Gastrocnemius medialis (tissue), 4 donors: ENCODE measurements around the gene ALKBH4.
"Not testable (repeated sequence)": the region's sequence is repeated elsewhere in the genome, so short reads cannot be mapped to it uniquely, and the experiment has no call there.

Experiments
- CTCF ChIP-seq, 5 experiments: fragments of 450-650 bp in 3 of 5; fragments of 200-600 bp in 2 of 5; sonication (generic) in 2 of 5; IDR thresholded peaks in 4 of 5; conservative IDR thresholded peaks in 1 of 5; 1 replicate in 4 of 5; 2 replicates in 1 of 5; pipeline ENCODE4 v1.5.1; 2016 to 2019; ENCODE audit warnings: antibody characterized with exemption in 5 of 5, mild to moderate bottlenecking in 3 of 5, moderate library complexity in 3 of 5
- POLR2A ChIP-seq, 2 donors: fragments of 450-650 bp; IDR thresholded peaks; one replicate each; pipeline ENCODE4 v1.6.1; 2017; ENCODE audit warnings: antibody characterized with exemption in 2 of 2, mild to moderate bottlenecking in 2 of 2, moderate library complexity in 2 of 2

- TF ChIP-seq CTCF (IDR thresholded peaks at IDR 0.05 in 4 of 5, conservative IDR thresholded peaks at IDR 0.05 in 1 of 5); POLR2A (IDR thresholded peaks at IDR 0.05): not testable (repeated sequence)
Observed at GRCh38 chr7:102511860-102512522, 47.3 kb upstream of the ALKBH4 start.
